Left renal pelvis (tissue), 4 donors: ENCODE results near the gene ACSF3. TPM values are rescaled to one million over a fixed set of nuclear protein-coding genes. Genes with fewer than 3 reads are reported as not detected.
"Not testable (repeated sequence)": the region's sequence is repeated elsewhere in the genome, so short reads cannot be mapped to it uniquely, and the experiment has no call there.

Experiments used
- DNase-seq, 4 donors: peaks; one replicate each; pipeline ENCODE4 v3.0.0-alpha.2; 2013; ENCODE audit warnings: low read depth in 4 of 4, low spot score in 3 of 4
- polyA plus RNA-seq, 4 donors: library from polyadenylated mRNA; unstranded; fragments of 120-200 nt; gene quantifications; one replicate each; pipeline ENCODE4 v1.2.1, GENCODE V29; 2013; ENCODE audit not compliant: insufficient read length in 4 of 4

Gene ACSF3
- polyA plus RNA-seq, 4 donors: 19.4 to 39.5 (median 28.8) TPM

- DNase-seq: no peak
These were observed 38.3 kb upstream of the ACSF3 start for GRCh38 chr16:89055313-89055712.

- DNase-seq: no peak
These were observed 37.6 kb upstream of the ACSF3 start for GRCh38 chr16:89055894-89056555.

- no peak for DNase-seq
These were observed 37.1 kb upstream of the ACSF3 start for GRCh38 chr16:89056592-89056991.

GRCh38 chr16:89057738-89058137 lies 35.9 kb upstream of the ACSF3 start:
- DNase-seq: no peak

GRCh38 chr16:89058812-89059211 lies 34.8 kb upstream of the ACSF3 start:
- DNase-seq: no peak

GRCh38 chr16:89060207-89060794 lies 33.4 kb upstream of the ACSF3 start:
- DNase-seq: no peak

GRCh38 chr16:89061086-89061485 lies 32.6 kb upstream of the ACSF3 start:
- no peak for DNase-seq

- no peak for DNase-seq
These were observed 31.9 kb upstream of the ACSF3 start for GRCh38 chr16:89061590-89062380.

- DNase-seq: no peak
These were observed 31.0 kb upstream of the ACSF3 start for GRCh38 chr16:89062389-89063345.

GRCh38 chr16:89063768-89064320 lies 29.8 kb upstream of the ACSF3 start:
- no peak for DNase-seq

GRCh38 chr16:89064606-89065457 lies 28.8 kb upstream of the ACSF3 start:
- no peak for DNase-seq

- no peak for DNase-seq
These were observed 28.2 kb upstream of the ACSF3 start for GRCh38 chr16:89065458-89065822.

GRCh38 chr16:89066721-89067120 lies 26.9 kb upstream of the ACSF3 start:
- DNase-seq: no peak

- no peak for DNase-seq
These were observed 25.8 kb upstream of the ACSF3 start for GRCh38 chr16:89067677-89068443.

- DNase-seq: not testable (repeated sequence)
These were observed 24.6 kb upstream of the ACSF3 start for GRCh38 chr16:89068814-89069616.

GRCh38 chr16:89069920-89070319 lies 23.7 kb upstream of the ACSF3 start:
- no peak for DNase-seq

GRCh38 chr16:89070590-89070989 lies 23.1 kb upstream of the ACSF3 start:
- no peak for DNase-seq
